Pancreas (tissue), 10 donors: ENCODE measurements around the gene RASL11B. TPM values are rescaled to one million over a fixed set of nuclear protein-coding genes. Genes with fewer than 3 reads are reported as not detected.

ENCODE experiments used
- ATAC-seq, 4 donors: fragments of 200-7000 bp; cut with Tn5 transposase; one replicate each; pipeline versions ENCODE4 v1.8.0 to v1.9.1; 2020; ENCODE audit warnings: mild to moderate bottlenecking in 4 of 4, moderate library complexity in 4 of 4
- DNase-seq, 6 donors: peaks; one replicate each; pipeline ENCODE4 v3.0.0-alpha.2; 2020
- FAIRE-seq: peaks from 2 replicates; lab custom pipeline; 2012; peaks lifted over from hg19 to GRCh38; lab: Jason Lieb, UNC
- H3K27ac ChIP-seq, 4 donors: fragments of 200-600 bp; sonication (generic); 1 replicate in 3 of 4; 2 replicates in 1 of 4; pipeline versions ENCODE4 v1.5.0 to v1.8.0; 2020
- H3K27me3 ChIP-seq, 4 donors: fragments of 200-600 bp; one replicate each; pipeline ENCODE4 v1.8.0; 2021
- H3K36me3 ChIP-seq, 3 donors: fragments of 200-600 bp; sonication (generic) in 1 of 3; one replicate each; pipeline versions ENCODE4 v1.5.0 to v1.8.0; 2020 to 2021
- H3K4me1 ChIP-seq, 3 donors: fragments of 200-600 bp; one replicate each; pipeline ENCODE4 v1.8.0; 2021
- H3K4me3 ChIP-seq, 4 donors: fragments of 200-600 bp; sonication (generic) in 2 of 4; one replicate each; pipeline versions ENCODE4 v1.5.0 to v1.8.0; 2020 to 2021
- H3K9me3 ChIP-seq, 4 donors: fragments of 200-600 bp; one replicate each; pipeline ENCODE4 v1.8.0; 2021
- CTCF ChIP-seq, 4 donors: fragments of 200-600 bp; sonication (generic) in 3 of 4; IDR thresholded peaks; one replicate each; pipeline versions ENCODE4 v1.5.0 to v1.8.0; 2021; ENCODE audit warnings: antibody characterized with exemption in 4 of 4
- WGBS, 2 donors: extraction: QIAGEN DNeasy Blood & Tissue Kit; methylation state at CpG; one replicate each; pipeline ENCODE4 v1.1.7; 2013; 5-methylcytosine and 5-hydroxymethylcytosine counted together
- intact Hi-C, 3 donors: fragments of 100-400 bp; cut with DNase I; formaldehyde crosslinking; loops; one replicate each; pipeline versions ENCODE4 v1.11.1 to v1.14.2; 2022
- polyA plus RNA-seq, 2 donors: library from polyadenylated mRNA; stranded (reverse); fragments of 200-250 nt; gene quantifications; one replicate each; pipeline ENCODE4 v1.2.3, GENCODE V29; 2013
- total RNA-seq, 6 donors: library from RNA; stranded (reverse); fragmentation: NEBNext Ultra II Directional in 4 of 6; extraction: Animal tissue kit (Norgen Biotek cat#: 25700) in 4 of 6; gene quantifications; one replicate each; pipeline versions ENCODE4 v1.2.1 to v1.2.4, GENCODE V29; 2021 to 2023
- donor health status: healthy with polysubstance abuse.
- donor health status: DM: no; HTN: no; CAD: no; lungs with moderate emphysema.
- donor health status: DM: no; HTN: no; CAD: no.
- donor health status: control.
- donor health status: control.
- donor health status: Bipolar disorder and iron deficiency.
- donor health status: DM: yes; HTN: yes; CAD: no.
- donor health status: DM: no; HTN: no; CAD: no.
- donor health status: DM: no; HTN: no; CAD: no.
- donor health status: DM: yes; HTN: yes; CAD: no.

RASL11B gene
- total and polyA plus RNA-seq, 8 donors = 0.19 to 2.3 (median 0.66) TPM; not detected in 1

GRCh38 chr4:52860361-52860760 is 1.8 kb upstream of the RASL11B start:
- no peaks in the 10 kb centered on the region for H3K27me3 ChIP-seq
- intact Hi-C loops = no loop called here
- ATAC-seq (no peak), DNase-seq (no peak), FAIRE-seq (no peak)
- WGBS, 2 donors = 72 to 84% methylated on average over 2 of the region's 2 CpGs
- H3K27ac ChIP-seq = no peak overlapping the region
- H3K36me3 ChIP-seq = no peaks in the 10 kb centered on the region
- H3K4me3 ChIP-seq = no peak overlapping the region
- no peak for TF ChIP-seq CTCF (IDR thresholded peaks at IDR 0.05)
- no peaks in the 10 kb centered on the region for H3K9me3 ChIP-seq
- H3K4me1 ChIP-seq = peaks cover 0 to 4% (median 0%) of the 10 kb centered on the region in 3 donors

- no peaks in the 10 kb centered on the region for H3K27me3 ChIP-seq
- H3K9me3 ChIP-seq = no peaks in the 10 kb centered on the region
- no peak overlapping the region for H3K27ac ChIP-seq
- TF ChIP-seq CTCF (IDR thresholded peaks at IDR 0.05) = no peak
- FAIRE-seq (no peak), ATAC-seq (peak in 1 of 4 donors; percentile 2), DNase-seq (no peak)
- H3K4me1 ChIP-seq = peaks cover 0 to 4% (median 0%) of the 10 kb centered on the region in 3 donors
- H3K4me3 ChIP-seq = peak overlapping the region; percentile 18 to 65 (median 50)
- H3K36me3 ChIP-seq = no peaks in the 10 kb centered on the region
- 47 to 51% methylated on average over 26 of the region's 26 CpGs for WGBS, 2 donors
- intact Hi-C loops = no loop called here
Observed at GRCh38 chr4:52861171-52861823, 820 bp upstream of the RASL11B start.

- ATAC-seq = peak in 1 of 4 donors; percentile 1
- Histone ChIP-seq H3K36me3 (no peaks in the 10 kb centered on the region), H3K4me1 (peaks cover 0 to 4% (median 0%) of the 10 kb centered on the region in 3 donors), H3K27me3 (no peaks in the 10 kb centered on the region), H3K9me3 (no peaks in the 10 kb centered on the region), H3K27ac (no peak overlapping the region), H3K4me3 (peak overlapping the region; percentile 18 to 65 (median 50))
- intact Hi-C loops = no loop called here
- no peak for DNase-seq
- TF ChIP-seq CTCF (IDR thresholded peaks at IDR 0.05) = no peak
- 13 to 19% methylated on average over 23 of the region's 23 CpGs for WGBS, 2 donors
- FAIRE-seq = no peak
Observed at GRCh38 chr4:52862639-52863161, 583 bp downstream of the RASL11B start.

- no peak for ATAC-seq
- H3K27ac ChIP-seq = no peak overlapping the region
- intact Hi-C loops = no loop called here
- no peak for TF ChIP-seq CTCF (IDR thresholded peaks at IDR 0.05)
- H3K27me3 ChIP-seq = no peaks in the 10 kb centered on the region
- DNase-seq = no peak
- FAIRE-seq = no peak
- H3K4me1 ChIP-seq = peaks cover 0 to 4% (median 0%) of the 10 kb centered on the region in 3 donors
- 81 to 83% methylated on average over 6 of the region's 6 CpGs for WGBS, 2 donors
- no peaks in the 10 kb centered on the region for H3K9me3 ChIP-seq
- H3K4me3 ChIP-seq = no peak overlapping the region
- no peaks in the 10 kb centered on the region for H3K36me3 ChIP-seq
Observed at GRCh38 chr4:52863324-52863723, 1.2 kb downstream of the RASL11B start.

GRCh38 chr4:52864793-52865192 is 2.7 kb downstream of the RASL11B start:
- intact Hi-C loops = no loop called here
- Histone ChIP-seq H3K4me3 (no peak overlapping the region), H3K36me3 (no peaks in the 10 kb centered on the region), H3K4me1 (peaks cover 0 to 4% (median 0%) of the 10 kb centered on the region in 3 donors), H3K9me3 (no peaks in the 10 kb centered on the region), H3K27ac (no peak overlapping the region), H3K27me3 (no peaks in the 10 kb centered on the region)
- TF ChIP-seq CTCF (IDR thresholded peaks at IDR 0.05) = no peak
- WGBS, 2 donors = 59 to 71% methylated on average over 5 of the region's 5 CpGs
- FAIRE-seq = no peak
- DNase-seq = no peak
- no peak for ATAC-seq
